ENCODE results near the gene NCBP2. TPM values are rescaled to one million over a fixed set of nuclear protein-coding genes. Genes with fewer than 3 reads are reported as not detected.
A peak's percentile ranks its signal among the peaks of the same experiment; 100 is the strongest.
"Not testable (repeated sequence)": the region's sequence is repeated elsewhere in the genome, so short reads cannot be mapped to it uniquely, and the experiment has no call there.

NCBP2 gene
- total RNA-seq, 1 donor, result 57.9 TPM

GRCh38 chr3:196948442-196949284 is 6.3 kb upstream of the NCBP2 start:
- TF ChIP-seq CTCF (IDR thresholded peaks at IDR 0.05; ENCODE audit: insufficient read depth, low read depth, low read length), result no peak
- no peak overlapping the region for H3K4me3 ChIP-seq (ENCODE audit: low read depth, low read length)
- DNase-seq (ENCODE audit: low read depth), result no peak

- no peak for DNase-seq (ENCODE audit: low read depth)
- no peak for TF ChIP-seq CTCF (IDR thresholded peaks at IDR 0.05; ENCODE audit: insufficient read depth, low read depth, low read length)
- H3K4me3 ChIP-seq (ENCODE audit: low read depth, low read length), result no peak overlapping the region
These were observed 5.6 kb upstream of the NCBP2 start for GRCh38 chr3:196947860-196948441.

- H3K4me3 ChIP-seq (ENCODE audit: low read depth, low read length), result no peak overlapping the region
- DNase-seq (ENCODE audit: low read depth), result no peak
- TF ChIP-seq CTCF (IDR thresholded peaks at IDR 0.05; ENCODE audit: insufficient read depth, low read depth, low read length), result no peak
These were observed 5.0 kb upstream of the NCBP2 start for GRCh38 chr3:196947136-196947859.

- H3K4me3 ChIP-seq (ENCODE audit: low read depth, low read length); DNase-seq (ENCODE audit: low read depth): not testable (repeated sequence)
These were observed 1.9 kb upstream of the NCBP2 start for GRCh38 chr3:196944037-196944790.

GRCh38 chr3:196942915-196943277 is 568 bp upstream of the NCBP2 start:
- TF ChIP-seq CTCF (IDR thresholded peaks at IDR 0.05; ENCODE audit: insufficient read depth, low read depth, low read length), result no peak
- DNase-seq (ENCODE audit: low read depth), result peak; percentile 42
- H3K4me3 ChIP-seq (ENCODE audit: low read depth, low read length), result peak overlapping the region; percentile 99

- peak; percentile 66 for DNase-seq (ENCODE audit: low read depth)
- TF ChIP-seq CTCF (IDR thresholded peaks at IDR 0.05; ENCODE audit: insufficient read depth, low read depth, low read length), result no peak
- H3K4me3 ChIP-seq (ENCODE audit: low read depth, low read length), result peak overlapping the region; percentile 99
These were observed 551 bp downstream of the NCBP2 start for GRCh38 chr3:196941729-196942225.

All from fibroblast of villous mesenchyme (primary cell).